ENCODE results near the gene PLCG1.

GRCh38 chr20:41135888-41136679 is 1.3 kb upstream of the PLCG1 start:
- TF ChIP-seq POLR2A (IDR thresholded peaks at IDR 0.05) = no peak
- no peak for TF ChIP-seq CTCF (IDR thresholded peaks at IDR 0.05)
